HepG2 (cell line): ENCODE results near the gene NUCB1. TPM values are rescaled to one million over a fixed set of nuclear protein-coding genes. Genes with fewer than 3 reads are reported as not detected.

ENCODE experiments used
- ATAC-seq: fragments of 200-7000 bp; cut with Tn5 transposase; 3 replicates; pipeline ENCODE4 v1.9.1; 2020; ENCODE audit warnings: mild to moderate bottlenecking, moderate library complexity
- BruUV-seq: library from RNA; stranded (reverse); fragments of 400-500 nt; replicated peaks from 2 replicates; lab custom pipeline; 2021; lab: Mats Ljungman, UMichigan
- CTCF ChIA-PET: fragments of 300-600 bp; formaldehyde crosslinking; extraction: SDS; loops from one replicate; lab custom pipeline; 2021; ENCODE audit warnings: low total read pairs, inconsistent platforms, low intra/inter-chr PET ratio; lab: Yijun Ruan, JAX
- POLR2A ChIA-PET: fragments of 350-600 bp; sonication (Branson Sonifier 250); formaldehyde crosslinking; loops from one replicate; lab custom pipeline; 2020; ENCODE audit warnings: antibody characterized with exemption, inconsistent platforms; lab: Yijun Ruan, JAX
- DNase-seq: peaks from one replicate; pipeline ENCODE4 v3.0.0-alpha.2; 2015; ENCODE audit warnings: low spot score
- FAIRE-seq: peaks from 3 replicates; lab custom pipeline; 2011; peaks lifted over from hg19 to GRCh38; lab: Jason Lieb, UNC
- H2AFZ ChIP-seq: one replicate; pipeline ENCODE4 v1.6.1; 2011; ENCODE audit warnings: low read length, inconsistent platforms
- H3K27ac ChIP-seq: fragments of 300-600 bp; 3 replicates; pipeline ENCODE4 v1.8.0; 2011; ENCODE audit warnings: mixed run types, mild to moderate bottlenecking, mixed read lengths, low read length, inconsistent platforms; ENCODE audit not compliant: insufficient read depth; ENCODE audit errors: extremely low read length
- H3K27me3 ChIP-seq, 2 experiments: fragments of 200-600 bp in 1 of 2; 2 replicates in 1 of 2; 3 replicates in 1 of 2; pipeline versions ENCODE4 v1.6.0 to v1.8.0; 2011; ENCODE audit warnings: low read length in 2 of 2, mild to moderate bottlenecking in 2 of 2, moderate library complexity in 2 of 2, inconsistent platforms in 1 of 2; ENCODE audit not compliant: insufficient read depth in 2 of 2, control insufficient read depth in 1 of 2
- H3K36me3 ChIP-seq, 2 experiments: fragments of 200-600 bp in 1 of 2; replicated peaks in 1 of 2; 2 replicates in 1 of 2; 3 replicates in 1 of 2; pipeline versions ENCODE4 v1.5.1 to v1.8.0; 2011; ENCODE audit warnings: low read length in 2 of 2, inconsistent platforms in 1 of 2; ENCODE audit not compliant: insufficient read depth in 2 of 2, control insufficient read depth in 1 of 2
- H3K4me1 ChIP-seq: 2 replicates; pipeline ENCODE4 v1.5.1; 2012; ENCODE audit warnings: low read length, inconsistent platforms; ENCODE audit not compliant: insufficient read depth
- H3K4me2 ChIP-seq: 2 replicates; pipeline ENCODE4 v1.6.0; 2011; ENCODE audit warnings: low read depth, low read length, inconsistent platforms
- H3K4me3 ChIP-seq, 3 experiments: fragments of 200-600 bp in 1 of 3; sonication (generic), shearing (Covaris generic) in 1 of 3; replicated peaks in 1 of 3; 2 replicates each; pipeline ENCODE4 v1.5.1; 2011 to 2016; ENCODE audit warnings: low read length in 3 of 3, inconsistent platforms in 2 of 3, low read depth in 2 of 3, mild to moderate bottlenecking in 2 of 3, control low read depth in 1 of 3, mixed read lengths in 1 of 3; ENCODE audit not compliant: insufficient read depth in 1 of 3
- H3K79me2 ChIP-seq: one replicate; pipeline ENCODE4 v1.6.1; 2011; ENCODE audit warnings: low read length, inconsistent platforms; ENCODE audit not compliant: insufficient read depth
- H3K9ac ChIP-seq: 2 replicates; pipeline ENCODE4 v1.6.0; 2011; ENCODE audit warnings: mild to moderate bottlenecking, low read depth, low read length, inconsistent platforms; ENCODE audit not compliant: insufficient read depth
- H3K9me3 ChIP-seq: 2 replicates; pipeline ENCODE4 v1.5.1; 2012; ENCODE audit warnings: mild to moderate bottlenecking, low read length
- H4K20me1 ChIP-seq: 2 replicates; pipeline ENCODE4 v1.6.0; 2011; ENCODE audit warnings: inconsistent platforms, mild to moderate bottlenecking, low read length, moderate library complexity; ENCODE audit not compliant: insufficient read depth
- RBFOX2 ChIP-seq: fragments of 200-400 bp; formaldehyde crosslinking; IDR thresholded peaks from 2 replicates; pipeline ENCODE4 v1.6.1; 2017; ENCODE audit warnings: low read depth, mild to moderate bottlenecking, low read length
- SSRP1 ChIP-seq: IDR thresholded peaks from 2 replicates; pipeline ENCODE4 v1.6.1; 2016; ENCODE audit warnings: control low read depth
- ZBTB38 ChIP-seq: sonication (generic); formaldehyde crosslinking; IDR thresholded peaks from 2 replicates; pipeline ENCODE4 v1.5.1; 2020; ENCODE audit warnings: mild to moderate bottlenecking, missing genetic modification reagents
- ZNF333 ChIP-seq: sonication (generic); formaldehyde crosslinking; IDR thresholded peaks from 2 replicates; pipeline ENCODE4 v1.4.0; 2020; ENCODE audit warnings: mild to moderate bottlenecking, missing genetic modification reagents, borderline replicate concordance
- ZNF430 ChIP-seq: sonication (generic); formaldehyde crosslinking; IDR thresholded peaks from 2 replicates; pipeline ENCODE4 v1.9.0; 2021; ENCODE audit warnings: mild to moderate bottlenecking, missing genetic modification reagents
- ZNF768 ChIP-seq: sonication (generic); formaldehyde crosslinking; IDR thresholded peaks from 2 replicates; pipeline ENCODE4 v1.4.0; 2020; ENCODE audit warnings: missing genetic modification reagents
- WGBS: methylation state at CpG from one replicate; pipeline ENCODE4 v1.1.6; 2017; ENCODE audit warnings: low lambda C conversion rate; 5-methylcytosine and 5-hydroxymethylcytosine counted together
- in situ Hi-C: cut with HindIII; loops from 2 replicates; pipeline ENCODE4 v1.10.0; 2017; ENCODE audit warnings: low pct_unique_long_range_greater_than_20kb; ENCODE audit not compliant: extremely low pct_ligation_motif_present
- intact Hi-C: fragments of 100-400 bp; cut with micrococcal nuclease; formaldehyde crosslinking; loops from one replicate; pipeline ENCODE4 v1.10.0; 2022; ENCODE audit not compliant: unreplicated experiment
- polyA plus RNA-seq, 8 experiments: library from polyadenylated mRNA; depleted of rRNA in 3 of 8; stranded (reverse) in 7 of 8; unstranded in 1 of 8; fragments of >200 nt; fragmentation: Illumina TruSeq in 4 of 8; extraction: Trizol in 4 of 8; gene quantifications; 2 replicates each; pipeline versions ENCODE4 v1.2.1 to v1.2.3, GENCODE V29; 2011 to 2016; ENCODE audit warnings: low read depth in 4 of 8, missing spikeins in 1 of 8, mixed read lengths in 1 of 8; ENCODE audit not compliant: insufficient read depth in 1 of 8
- total RNA-seq, 5 experiments: library from RNA; depleted of rRNA; stranded (reverse); fragments of >200 nt; fragmentation: Illumina TruSeq; extraction: Trizol; gene quantifications; 2 replicates each; pipeline ENCODE4 v1.2.3, GENCODE V29; 2016; ENCODE audit warnings: low read depth in 1 of 5
- TF ChIP-seq, protein P1 (sequence below): sonication (generic); formaldehyde crosslinking; IDR thresholded peaks from 2 replicates; pipeline ENCODE4 v1.5.1; 2020; ENCODE audit warnings: mild to moderate bottlenecking, missing genetic modification reagents, borderline replicate concordance
- TF ChIP-seq, protein P2 (sequence below): sonication (generic); formaldehyde crosslinking; conservative IDR thresholded peaks from 2 replicates; pipeline ENCODE4 v1.8.1; 2023; ENCODE audit warnings: missing genetic modification reagents
- TF ChIP-seq, protein P3 (sequence below): sonication (generic); formaldehyde crosslinking; IDR thresholded peaks from 2 replicates; pipeline ENCODE4 v1.4.0; 2020; ENCODE audit warnings: missing genetic modification reagents
- TF ChIP-seq, protein P4 (sequence below): sonication (generic); formaldehyde crosslinking; IDR thresholded peaks from 2 replicates; pipeline ENCODE4 v1.5.0; 2020; ENCODE audit warnings: missing genetic modification reagents
- TF ChIP-seq, protein P5 (sequence below): sonication (generic); formaldehyde crosslinking; IDR thresholded peaks from 2 replicates; pipeline ENCODE4 v1.4.0; 2020; ENCODE audit warnings: missing genetic modification reagents

Gene NUCB1
- total and polyA plus RNA-seq, 2 of the 13 experiments (the other 11 are each of a cell fraction or from before 2014, with no cell fraction given) = 82.3 to 106 TPM

DNA sequence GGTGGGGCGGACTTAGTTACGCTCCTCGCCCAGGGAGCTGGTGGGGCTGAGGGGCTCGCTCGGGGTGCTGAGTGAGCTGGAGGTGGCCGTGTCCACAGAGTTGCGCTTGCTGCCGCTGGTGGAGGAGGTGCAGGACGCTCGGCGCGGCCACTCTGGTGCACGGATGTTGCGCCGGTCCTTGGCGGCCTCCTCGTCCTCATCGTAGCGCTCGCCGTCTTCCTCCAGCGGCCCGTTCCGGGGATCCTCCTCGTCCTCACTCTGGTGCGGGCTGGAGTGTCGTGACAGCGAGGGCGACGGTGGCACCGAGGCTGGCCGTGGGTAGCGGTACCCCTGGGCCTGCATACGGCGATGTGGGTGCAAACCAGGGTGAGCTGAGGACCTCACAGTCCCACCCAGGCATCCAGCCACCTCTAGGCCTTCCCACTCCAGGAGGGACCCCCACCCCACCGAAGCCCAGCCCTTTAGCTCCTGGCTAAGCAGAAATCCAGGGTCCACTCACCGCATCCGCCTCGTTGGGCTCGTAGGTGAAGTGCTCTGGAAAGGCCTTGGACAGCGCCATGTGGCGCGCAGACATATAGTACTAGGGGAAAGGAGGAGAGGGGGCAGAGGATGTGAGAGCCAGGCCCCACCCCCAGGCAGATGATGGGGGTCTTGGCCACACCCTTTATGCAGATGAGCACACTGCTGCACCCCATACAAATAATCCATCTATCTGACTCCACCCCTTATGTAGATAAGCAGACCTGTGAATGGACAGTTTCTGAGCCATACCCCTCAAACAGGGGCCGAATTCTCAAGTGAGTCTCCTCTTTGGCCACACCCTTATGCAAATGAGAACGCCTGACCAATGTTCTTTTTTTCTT, 69.4 kb downstream of the NUCB1 start:
- Histone ChIP-seq H3K4me1 (peaks cover 18% of the 10 kb centered on the region), H3K79me2 (peaks cover 19% of the 10 kb centered on the region), H3K9me3 (no peaks in the 10 kb centered on the region), H3K4me3 (no peak overlapping the region), H2AFZ (no peak overlapping the region), H3K4me2 (no peak overlapping the region), H3K27ac (no peak overlapping the region), H3K36me3 (peaks cover 9 to 34% of the 10 kb centered on the region in 2 experiments), H3K27me3 (no peaks in the 10 kb centered on the region; a peak in 1 of 5 replicates), H4K20me1 (peaks cover 33% of the 10 kb centered on the region), H3K9ac (no peak overlapping the region)
- ChIA-PET CTCF (interaction anchor here (0.9 kb wide), 1 partner anchor 35 kb away, joined by 4 read pairs; no protein-coding TSS in a partner anchor), POLR2A (interaction anchor here (1.0 to 3.8 kb wide), 9 partner anchors 8 to 174 kb away, joined by 4 to 24 read pairs (median 10); partner anchors contain the start of genes BAX, DHDH, GYS1 and PPP1R15A)
- no peak for FAIRE-seq
- no TSS peak for BruUV-seq
- peak; percentile 3 for ATAC-seq
- DNase-seq = no peak
- intact Hi-C loops (loop anchor here (2.0 to 10.0 kb wide), 3 partner anchors 35 to 185 kb away; partner anchors contain the start of gene PPP1R15A), in situ Hi-C loops (no loop called here)
- 97% methylated on average over 32 of the region's 45 CpGs for WGBS
- TF ChIP-seq ZNF333 = no peak
- TF ChIP-seq, protein P1, sequence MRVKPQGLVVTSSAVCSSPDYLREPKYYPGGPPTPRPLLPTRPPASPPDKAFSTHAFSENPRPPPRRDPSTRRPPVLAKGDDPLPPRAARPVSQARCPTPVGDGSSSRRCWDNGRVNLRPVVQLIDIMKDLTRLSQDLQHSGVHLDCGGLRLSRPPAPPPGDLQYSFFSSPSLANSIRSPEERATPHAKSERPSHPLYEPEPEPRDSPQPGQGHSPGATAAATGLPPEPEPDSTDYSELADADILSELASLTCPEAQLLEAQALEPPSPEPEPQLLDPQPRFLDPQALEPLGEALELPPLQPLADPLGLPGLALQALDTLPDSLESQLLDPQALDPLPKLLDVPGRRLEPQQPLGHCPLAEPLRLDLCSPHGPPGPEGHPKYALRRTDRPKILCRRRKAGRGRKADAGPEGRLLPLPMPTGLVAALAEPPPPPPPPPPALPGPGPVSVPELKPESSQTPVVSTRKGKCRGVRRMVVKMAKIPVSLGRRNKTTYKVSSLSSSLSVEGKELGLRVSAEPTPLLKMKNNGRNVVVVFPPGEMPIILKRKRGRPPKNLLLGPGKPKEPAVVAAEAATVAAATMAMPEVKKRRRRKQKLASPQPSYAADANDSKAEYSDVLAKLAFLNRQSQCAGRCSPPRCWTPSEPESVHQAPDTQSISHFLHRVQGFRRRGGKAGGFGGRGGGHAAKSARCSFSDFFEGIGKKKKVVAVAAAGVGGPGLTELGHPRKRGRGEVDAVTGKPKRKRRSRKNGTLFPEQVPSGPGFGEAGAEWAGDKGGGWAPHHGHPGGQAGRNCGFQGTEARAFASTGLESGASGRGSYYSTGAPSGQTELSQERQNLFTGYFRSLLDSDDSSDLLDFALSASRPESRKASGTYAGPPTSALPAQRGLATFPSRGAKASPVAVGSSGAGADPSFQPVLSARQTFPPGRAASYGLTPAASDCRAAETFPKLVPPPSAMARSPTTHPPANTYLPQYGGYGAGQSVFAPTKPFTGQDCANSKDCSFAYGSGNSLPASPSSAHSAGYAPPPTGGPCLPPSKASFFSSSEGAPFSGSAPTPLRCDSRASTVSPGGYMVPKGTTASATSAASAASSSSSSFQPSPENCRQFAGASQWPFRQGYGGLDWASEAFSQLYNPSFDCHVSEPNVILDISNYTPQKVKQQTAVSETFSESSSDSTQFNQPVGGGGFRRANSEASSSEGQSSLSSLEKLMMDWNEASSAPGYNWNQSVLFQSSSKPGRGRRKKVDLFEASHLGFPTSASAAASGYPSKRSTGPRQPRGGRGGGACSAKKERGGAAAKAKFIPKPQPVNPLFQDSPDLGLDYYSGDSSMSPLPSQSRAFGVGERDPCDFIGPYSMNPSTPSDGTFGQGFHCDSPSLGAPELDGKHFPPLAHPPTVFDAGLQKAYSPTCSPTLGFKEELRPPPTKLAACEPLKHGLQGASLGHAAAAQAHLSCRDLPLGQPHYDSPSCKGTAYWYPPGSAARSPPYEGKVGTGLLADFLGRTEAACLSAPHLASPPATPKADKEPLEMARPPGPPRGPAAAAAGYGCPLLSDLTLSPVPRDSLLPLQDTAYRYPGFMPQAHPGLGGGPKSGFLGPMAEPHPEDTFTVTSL (CRISPR knock-in tag) = no peak
- TF ChIP-seq, protein P2, sequence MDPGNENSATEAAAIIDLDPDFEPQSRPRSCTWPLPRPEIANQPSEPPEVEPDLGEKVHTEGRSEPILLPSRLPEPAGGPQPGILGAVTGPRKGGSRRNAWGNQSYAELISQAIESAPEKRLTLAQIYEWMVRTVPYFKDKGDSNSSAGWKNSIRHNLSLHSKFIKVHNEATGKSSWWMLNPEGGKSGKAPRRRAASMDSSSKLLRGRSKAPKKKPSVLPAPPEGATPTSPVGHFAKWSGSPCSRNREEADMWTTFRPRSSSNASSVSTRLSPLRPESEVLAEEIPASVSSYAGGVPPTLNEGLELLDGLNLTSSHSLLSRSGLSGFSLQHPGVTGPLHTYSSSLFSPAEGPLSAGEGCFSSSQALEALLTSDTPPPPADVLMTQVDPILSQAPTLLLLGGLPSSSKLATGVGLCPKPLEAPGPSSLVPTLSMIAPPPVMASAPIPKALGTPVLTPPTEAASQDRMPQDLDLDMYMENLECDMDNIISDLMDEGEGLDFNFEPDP (CRISPR knock-in tag) = no peak
- TF ChIP-seq, protein P3, sequence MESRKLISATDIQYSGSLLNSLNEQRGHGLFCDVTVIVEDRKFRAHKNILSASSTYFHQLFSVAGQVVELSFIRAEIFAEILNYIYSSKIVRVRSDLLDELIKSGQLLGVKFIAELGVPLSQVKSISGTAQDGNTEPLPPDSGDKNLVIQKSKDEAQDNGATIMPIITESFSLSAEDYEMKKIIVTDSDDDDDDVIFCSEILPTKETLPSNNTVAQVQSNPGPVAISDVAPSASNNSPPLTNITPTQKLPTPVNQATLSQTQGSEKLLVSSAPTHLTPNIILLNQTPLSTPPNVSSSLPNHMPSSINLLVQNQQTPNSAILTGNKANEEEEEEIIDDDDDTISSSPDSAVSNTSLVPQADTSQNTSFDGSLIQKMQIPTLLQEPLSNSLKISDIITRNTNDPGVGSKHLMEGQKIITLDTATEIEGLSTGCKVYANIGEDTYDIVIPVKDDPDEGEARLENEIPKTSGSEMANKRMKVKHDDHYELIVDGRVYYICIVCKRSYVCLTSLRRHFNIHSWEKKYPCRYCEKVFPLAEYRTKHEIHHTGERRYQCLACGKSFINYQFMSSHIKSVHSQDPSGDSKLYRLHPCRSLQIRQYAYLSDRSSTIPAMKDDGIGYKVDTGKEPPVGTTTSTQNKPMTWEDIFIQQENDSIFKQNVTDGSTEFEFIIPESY (CRISPR knock-in tag) = peak; percentile 6; the same call in 1 of the 2 replicates
- peak; percentile 15; the same call in 1 of the 2 replicates for TF ChIP-seq ZNF768 (CRISPR knock-in tag)
- TF ChIP-seq ZNF430 = no peak
- no peak; the same call in 1 of the 2 replicates for TF ChIP-seq ZBTB38 (CRISPR knock-in tag)
- TF ChIP-seq SSRP1 (CRISPR knock-in tag) = no peak
- TF ChIP-seq, protein P4, sequence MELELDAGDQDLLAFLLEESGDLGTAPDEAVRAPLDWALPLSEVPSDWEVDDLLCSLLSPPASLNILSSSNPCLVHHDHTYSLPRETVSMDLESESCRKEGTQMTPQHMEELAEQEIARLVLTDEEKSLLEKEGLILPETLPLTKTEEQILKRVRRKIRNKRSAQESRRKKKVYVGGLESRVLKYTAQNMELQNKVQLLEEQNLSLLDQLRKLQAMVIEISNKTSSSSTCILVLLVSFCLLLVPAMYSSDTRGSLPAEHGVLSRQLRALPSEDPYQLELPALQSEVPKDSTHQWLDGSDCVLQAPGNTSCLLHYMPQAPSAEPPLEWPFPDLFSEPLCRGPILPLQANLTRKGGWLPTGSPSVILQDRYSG (CRISPR knock-in tag) = no peak
- TF ChIP-seq, protein P5, sequence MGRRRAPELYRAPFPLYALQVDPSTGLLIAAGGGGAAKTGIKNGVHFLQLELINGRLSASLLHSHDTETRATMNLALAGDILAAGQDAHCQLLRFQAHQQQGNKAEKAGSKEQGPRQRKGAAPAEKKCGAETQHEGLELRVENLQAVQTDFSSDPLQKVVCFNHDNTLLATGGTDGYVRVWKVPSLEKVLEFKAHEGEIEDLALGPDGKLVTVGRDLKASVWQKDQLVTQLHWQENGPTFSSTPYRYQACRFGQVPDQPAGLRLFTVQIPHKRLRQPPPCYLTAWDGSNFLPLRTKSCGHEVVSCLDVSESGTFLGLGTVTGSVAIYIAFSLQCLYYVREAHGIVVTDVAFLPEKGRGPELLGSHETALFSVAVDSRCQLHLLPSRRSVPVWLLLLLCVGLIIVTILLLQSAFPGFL (CRISPR knock-in tag) = no peak
- peak; percentile 54; the same call in 1 of the 2 replicates for TF ChIP-seq RBFOX2
